HG02938 (cell line): ENCODE data around the gene CTDP1.

Experiments used
- ATAC-seq: cut with Tn5 transposase; IDR thresholded peaks from one replicate; pipeline ENCODE4 v1.9.1; 2021; ENCODE audit warnings: mild to moderate bottlenecking, moderate library complexity; ENCODE audit not compliant: unreplicated experiment

The CTDP1 gene

DNA sequence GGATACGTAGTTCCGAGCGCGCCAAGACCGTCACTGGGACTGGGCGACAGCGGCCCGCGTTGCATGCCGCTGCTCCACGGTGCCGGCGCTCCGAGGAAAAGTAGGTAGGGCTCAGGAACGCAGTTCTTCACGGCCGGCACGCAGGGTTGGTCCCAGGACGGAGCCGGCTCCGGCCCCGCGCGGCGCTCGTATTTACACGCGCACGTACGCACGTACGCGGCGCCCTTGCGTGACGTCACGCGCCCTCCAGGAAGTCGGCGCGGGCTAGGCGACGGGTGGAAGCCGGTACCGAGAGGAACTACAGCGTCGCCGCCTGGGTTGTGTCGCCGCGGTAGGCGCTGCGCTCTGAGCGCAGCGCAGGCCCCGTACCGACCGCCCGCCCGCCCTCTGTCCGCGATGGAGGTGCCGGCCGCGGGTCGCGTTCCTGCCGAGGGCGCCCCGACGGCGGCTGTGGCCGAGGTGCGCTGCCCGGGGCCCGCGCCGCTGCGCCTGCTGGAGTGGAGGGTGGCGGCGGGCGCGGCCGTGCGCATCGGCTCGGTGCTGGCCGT is at the start of gene CTDP1:
CTDP1 (plus strand) TSS at position 252 of the 548 bp plus-strand sequence; CDS start at position 397, 145 bp downstream.
- peak; percentile 63 for ATAC-seq

DNA sequence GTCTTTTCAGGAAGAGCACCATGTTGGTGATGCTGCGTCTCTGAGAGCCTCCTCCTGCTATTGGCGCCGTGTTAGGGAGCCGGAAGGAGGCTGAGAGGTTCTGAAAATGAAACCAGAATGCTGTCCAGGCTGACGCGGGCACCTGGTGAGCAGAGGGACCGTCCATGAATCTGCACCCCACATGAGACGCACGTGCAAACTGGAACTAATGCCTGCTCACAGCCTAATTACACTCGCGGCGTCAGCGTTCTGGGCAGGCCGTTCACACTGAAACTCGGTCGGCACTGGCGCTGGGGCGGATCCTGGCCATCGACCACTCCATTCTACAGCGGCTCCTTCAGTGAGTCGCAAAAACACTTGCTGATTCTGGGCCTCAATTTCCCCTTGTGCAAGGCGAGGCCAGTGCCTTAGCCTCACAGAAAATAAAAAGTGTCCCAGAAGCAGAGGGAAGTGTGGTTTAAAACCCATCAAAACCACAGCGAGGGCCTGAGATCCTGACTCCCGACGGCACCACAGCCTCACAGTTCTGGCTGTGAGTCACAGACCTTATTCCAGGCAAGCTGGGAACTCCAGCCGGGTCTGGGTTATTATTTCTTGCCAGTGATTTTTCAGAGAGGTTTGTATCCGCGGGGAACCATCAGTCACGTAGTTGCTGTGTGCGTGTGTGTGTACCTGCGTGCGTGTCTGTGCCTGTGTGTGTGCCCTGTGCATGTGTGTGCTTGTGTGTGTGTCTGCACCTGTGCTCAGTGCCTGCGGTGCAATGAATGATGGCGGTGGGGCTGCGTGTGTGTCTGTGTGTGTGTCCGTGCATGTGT is 49.1 kb upstream of the CTDP1 start:
- no peak for ATAC-seq

DNA sequence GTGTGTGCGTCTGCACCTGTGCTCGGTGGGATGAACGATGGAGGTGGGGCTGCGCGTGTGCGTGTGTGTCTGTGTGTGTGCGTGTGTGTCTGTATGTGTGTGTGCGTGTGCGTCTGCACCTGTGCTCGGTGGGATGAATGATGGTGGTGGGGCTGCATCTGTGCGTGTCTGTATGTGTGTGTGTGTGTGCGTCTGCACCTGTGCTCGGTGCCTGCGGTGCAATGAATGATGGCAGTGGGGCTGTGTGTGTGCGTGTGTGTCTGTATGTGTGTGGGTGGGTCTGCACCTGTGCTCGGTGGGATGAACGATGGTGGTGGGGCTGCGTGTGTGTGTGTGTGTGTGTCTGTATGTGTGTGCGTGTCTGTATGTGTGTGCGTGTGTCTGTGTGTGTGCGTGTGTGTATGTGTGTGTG is 48.5 kb upstream of the CTDP1 start:
- ATAC-seq, result no peak

- no peak for ATAC-seq
These were observed 47.7 kb upstream of the CTDP1 start for GRCh38 chr18:79631761-79632446.

DNA sequence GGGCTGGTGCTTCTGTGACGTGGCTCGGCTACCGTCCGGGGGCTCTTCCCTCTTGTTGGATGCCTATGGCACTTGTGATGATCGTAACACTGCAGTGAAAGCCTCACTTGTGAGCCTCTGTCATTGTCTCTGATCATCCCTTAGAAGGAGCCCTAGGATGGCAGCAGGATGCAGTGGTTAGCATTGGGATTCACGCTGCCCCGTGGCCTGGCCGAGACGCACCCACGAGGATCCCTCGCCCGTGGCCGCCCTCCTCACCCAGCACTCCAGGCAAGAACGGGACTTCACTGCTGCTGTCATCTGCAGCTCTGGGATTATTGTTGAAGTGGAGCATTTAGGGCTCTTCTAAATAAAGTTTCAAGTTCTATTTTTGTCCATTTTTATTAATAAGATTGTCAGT is 46.8 kb upstream of the CTDP1 start:
- ATAC-seq, result no peak

- no peak for ATAC-seq
These were observed 45.4 kb upstream of the CTDP1 start for GRCh38 chr18:79634186-79634585.

DNA sequence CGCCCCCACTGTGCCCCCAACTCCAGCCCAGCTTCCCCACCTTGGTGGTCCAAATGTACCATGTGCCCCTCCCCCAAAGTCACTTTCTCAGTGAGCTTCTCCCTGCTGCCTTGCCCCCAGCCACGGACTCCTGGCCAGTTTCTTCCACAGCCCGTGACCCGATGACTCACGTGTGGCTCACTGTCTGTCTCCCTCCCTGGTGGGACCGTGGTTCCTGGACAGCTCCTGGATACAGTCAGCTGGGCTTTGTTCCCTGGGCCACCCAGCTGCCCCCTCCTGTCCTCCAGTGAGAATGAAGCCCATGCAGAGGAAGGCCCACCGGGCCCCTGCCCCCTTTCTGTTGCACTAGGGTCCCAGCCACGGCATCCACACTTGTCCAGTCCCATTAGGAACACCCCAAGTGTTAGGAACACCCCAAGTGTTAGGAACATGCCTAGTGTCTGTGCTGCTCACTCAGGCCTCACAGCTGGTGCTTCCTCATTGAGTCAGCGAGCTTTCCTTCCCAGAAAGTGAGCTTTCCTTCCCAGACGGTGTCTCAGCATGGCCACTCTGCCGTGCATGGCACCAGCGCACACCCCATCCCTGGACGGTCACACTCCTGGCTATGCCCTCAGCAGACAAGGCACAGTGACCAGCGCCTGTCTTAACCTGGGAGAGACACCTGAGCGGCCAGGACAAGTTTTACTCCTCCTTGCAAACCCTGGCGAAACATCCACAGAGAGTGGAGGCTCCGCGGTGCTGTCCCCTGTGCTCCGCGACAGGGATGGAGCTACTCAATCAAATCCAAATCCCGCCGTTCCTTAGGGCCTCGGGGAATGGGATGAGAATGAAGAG is 44.8 kb upstream of the CTDP1 start:
- no peak for ATAC-seq

- no peak for ATAC-seq
These were observed 44.2 kb upstream of the CTDP1 start for GRCh38 chr18:79635427-79635726.

DNA sequence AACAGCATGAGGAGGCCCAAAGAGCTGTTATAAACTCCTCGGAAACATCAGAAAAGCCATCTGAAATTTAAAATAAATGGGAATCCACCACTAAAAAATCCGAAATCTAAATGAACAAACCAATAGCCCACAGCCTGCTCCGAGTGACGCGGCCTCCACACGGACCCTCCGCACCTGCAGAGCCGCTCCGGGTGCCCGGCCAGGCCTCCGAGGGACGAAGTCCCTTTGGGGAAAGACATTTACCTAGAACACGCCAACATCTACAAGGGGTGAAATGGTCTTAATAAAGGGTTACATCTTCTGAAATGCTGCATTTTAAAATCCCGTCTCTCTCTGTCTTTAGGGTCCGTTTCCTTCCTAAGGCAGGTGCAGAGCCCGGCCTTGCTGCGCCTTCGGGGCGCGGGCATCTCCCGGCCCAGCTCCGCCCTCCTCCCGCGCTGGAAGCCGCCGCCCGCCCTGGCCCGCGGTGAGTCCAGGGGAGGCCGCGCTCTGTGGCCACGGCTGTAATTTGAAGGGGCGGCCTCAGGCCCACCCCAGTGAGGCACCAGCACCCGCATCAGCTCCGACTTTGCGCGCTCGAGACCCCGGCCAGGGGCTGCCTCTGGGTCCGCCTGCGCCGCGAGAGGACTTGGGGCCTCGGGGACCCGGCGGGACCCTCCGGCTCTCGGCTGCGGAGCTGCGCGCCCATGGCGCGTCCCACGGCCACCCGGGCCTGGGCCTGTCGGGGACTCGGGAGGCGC is 42.3 kb upstream of the CTDP1 start:
- ATAC-seq, result no peak

GRCh38 chr18:79637921-79638909 is 41.4 kb upstream of the CTDP1 start:
- no peak for ATAC-seq

GRCh38 chr18:79639072-79639829 is 40.4 kb upstream of the CTDP1 start:
- ATAC-seq, result no peak

DNA sequence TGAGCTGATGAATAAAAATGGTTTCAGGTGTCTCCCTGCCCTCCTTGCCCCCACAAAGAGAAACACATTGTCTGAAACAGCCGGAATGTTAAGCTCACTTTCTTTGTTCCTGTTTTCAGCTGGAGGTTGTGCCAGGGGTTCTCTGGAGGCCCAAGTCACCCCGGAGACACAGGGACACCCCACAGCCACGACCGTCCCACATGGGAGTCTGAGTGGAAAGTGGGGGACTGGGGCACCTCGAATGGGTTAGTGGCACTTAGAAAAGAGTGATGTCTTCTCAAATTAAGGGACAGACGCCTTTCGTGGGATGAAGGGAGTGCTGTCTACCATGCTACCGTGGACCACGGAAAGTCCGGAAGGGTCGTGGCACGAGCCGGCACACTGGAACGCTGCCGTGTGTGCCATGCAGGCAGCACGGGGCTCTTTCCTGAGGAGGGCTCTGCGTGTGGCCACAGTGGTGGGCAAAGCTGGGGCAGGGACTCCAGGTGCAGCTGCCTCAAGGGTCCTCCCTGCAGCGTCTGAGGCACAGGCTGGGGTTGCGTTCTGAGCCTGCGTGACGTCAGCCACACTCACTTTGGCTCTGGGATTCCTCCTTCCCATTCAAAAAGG is 39.4 kb upstream of the CTDP1 start:
- no peak for ATAC-seq

DNA sequence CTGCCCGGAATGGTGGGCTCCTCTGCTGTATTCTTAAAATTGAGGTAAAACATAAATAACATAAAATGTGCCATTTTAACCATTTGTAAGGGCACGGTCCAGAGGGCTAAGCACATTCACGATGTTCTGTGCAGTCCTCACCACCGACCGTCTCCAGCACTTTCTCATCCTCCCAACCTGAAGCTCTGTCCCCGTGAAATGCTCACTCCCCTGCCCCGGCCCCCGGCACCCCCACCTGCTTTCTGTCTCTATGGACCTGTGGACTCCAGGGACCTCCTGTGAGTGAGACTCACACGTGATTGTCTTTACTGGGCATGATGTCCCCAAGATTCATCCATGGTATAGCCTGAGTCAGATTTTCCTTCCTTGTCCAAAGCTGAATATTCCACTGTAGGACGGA is 38.7 kb upstream of the CTDP1 start:
- ATAC-seq, result no peak

DNA sequence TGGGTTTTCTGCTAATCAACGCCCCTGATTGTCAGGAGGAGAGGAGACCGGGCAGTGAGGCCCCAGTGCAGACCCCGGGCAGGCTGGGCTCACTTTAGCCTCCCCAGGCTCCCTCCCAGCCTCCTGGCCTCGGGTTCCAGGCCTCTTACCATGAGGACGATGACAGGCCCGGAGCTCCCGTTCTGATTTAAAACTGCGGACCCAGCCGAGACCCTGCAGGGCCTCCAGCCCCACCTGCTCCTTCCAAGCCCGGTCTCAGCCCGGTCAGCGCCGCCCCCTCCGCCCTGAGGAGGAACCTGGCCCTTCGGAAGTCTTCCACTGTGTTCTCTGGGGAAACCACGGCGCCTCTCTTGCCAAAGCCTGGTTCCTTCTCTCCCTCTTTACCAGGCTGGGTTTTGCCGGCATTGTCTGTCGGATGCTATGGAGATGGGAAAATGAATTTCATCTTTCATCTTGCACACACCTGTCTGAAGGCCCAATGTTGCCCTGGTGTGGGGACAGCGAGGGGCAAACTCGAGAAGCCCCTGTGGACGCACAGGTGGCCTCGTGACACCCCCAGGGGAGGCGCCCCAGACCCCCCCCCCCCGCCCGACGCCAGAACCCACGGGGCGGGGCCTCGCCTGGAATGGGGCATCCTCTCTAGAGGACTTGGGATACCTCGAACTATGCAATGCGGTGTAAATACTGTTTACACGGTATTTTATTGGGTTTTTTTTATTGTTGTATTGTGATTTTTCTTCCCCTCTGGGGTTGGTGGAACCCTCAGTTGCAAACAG is 37.7 kb upstream of the CTDP1 start:
- no peak for ATAC-seq

GRCh38 chr18:79642626-79643025 is 37.0 kb upstream of the CTDP1 start:
- ATAC-seq, result no peak

- peak; percentile 24 for ATAC-seq
These were observed 36.3 kb upstream of the CTDP1 start for GRCh38 chr18:79643054-79643984.
